Stomach (tissue), 9 donors: ENCODE measurements around the gene EML4. TPM values are rescaled to one million over a fixed set of nuclear protein-coding genes. Genes with fewer than 3 reads are reported as not detected.

Experiments
- DNase-seq, 2 donors: peaks; one replicate each; pipeline versions ENCODE4 v3.0.0 to v3.0.0-alpha.2; 2013 to 2019
- H3K27ac ChIP-seq, 5 donors: fragments of 200-600 bp in 4 of 5; sonication (generic) in 4 of 5; one replicate each; pipeline ENCODE4 v1.5.1; 2013 to 2019; ENCODE audit warnings: mild to moderate bottlenecking in 1 of 5, moderate library complexity in 1 of 5
- H3K27me3 ChIP-seq, 3 donors: fragments of 200-600 bp; sonication (generic); one replicate each; pipeline ENCODE4 v1.5.1; 2017 to 2019; ENCODE audit warnings: mixed run types in 1 of 3
- H3K36me3 ChIP-seq, 4 donors: fragments of 200-600 bp; sonication (generic); 1 replicate in 3 of 4; 2 replicates in 1 of 4; pipeline ENCODE4 v1.5.1; 2016 to 2019
- H3K4me1 ChIP-seq, 4 donors: fragments of 200-600 bp; sonication (generic); one replicate each; pipeline ENCODE4 v1.5.1; 2016 to 2019
- H3K4me3 ChIP-seq, 4 donors: fragments of 200-600 bp; sonication (generic) in 3 of 4; one replicate each; pipeline ENCODE4 v1.5.1; 2016 to 2019; ENCODE audit warnings: mild to moderate bottlenecking in 1 of 4
- H3K9me3 ChIP-seq, 4 donors: fragments of 200-600 bp; sonication (generic); one replicate each; pipeline ENCODE4 v1.5.1; 2016 to 2019
- CTCF ChIP-seq, 7 experiments: fragments of 450-650 bp in 4 of 7; fragments of 200-600 bp in 3 of 7; sonication (generic) in 3 of 7; IDR thresholded peaks; one replicate each; pipeline ENCODE4 v1.5.1; 2016 to 2019; ENCODE audit warnings: antibody characterized with exemption in 7 of 7, control low read depth in 2 of 7, mild to moderate bottlenecking in 1 of 7
- EP300 ChIP-seq: sonication (generic); formaldehyde crosslinking; IDR thresholded peaks from one replicate; pipeline ENCODE4 v1.6.1; 2017; ENCODE audit warnings: antibody characterized with exemption
- POLR2A ChIP-seq, 4 donors: fragments of 450-650 bp; IDR thresholded peaks; one replicate each; pipeline ENCODE4 v1.6.1; 2016; ENCODE audit warnings: antibody characterized with exemption in 4 of 4, control low read depth in 2 of 4, mild to moderate bottlenecking in 1 of 4, moderate library complexity in 1 of 4
- POLR2AphosphoS5 ChIP-seq, 3 donors: sonication (generic); formaldehyde crosslinking; IDR thresholded peaks; one replicate each; pipeline ENCODE4 v1.6.1; 2016; ENCODE audit warnings: antibody characterized with exemption in 3 of 3
- WGBS, 5 donors: extraction: QIAGEN DNeasy Blood & Tissue Kit in 3 of 5; methylation state at CpG; one replicate each; pipeline versions ENCODE4 v1.1.5 to v1.1.7; 2013 to 2018; 5-methylcytosine and 5-hydroxymethylcytosine counted together
- intact Hi-C: fragments of 100-400 bp; cut with DNase I; formaldehyde crosslinking; loops from one replicate; pipeline ENCODE4 v1.15.1; 2023; ENCODE audit warnings: low total_unique reads
- polyA plus RNA-seq, 3 donors: library from polyadenylated mRNA; stranded (reverse); fragments of 200-250 nt; gene quantifications; one replicate each; pipeline ENCODE4 v1.2.3, GENCODE V29; 2013
- total RNA-seq, 5 donors: library from RNA; depleted of rRNA; stranded (reverse); fragments of >200 nt; gene quantifications; one replicate each; pipeline versions ENCODE4 v1.1.0 to v1.2.3, GENCODE V29; 2014 to 2016
- donor health status: healthy with polysubstance abuse.
- donor health status: Bipolar disorder and iron deficiency.
- donor health status: healthy.

Gene EML4
- total and polyA plus RNA-seq, 8 donors = 10.2 to 292 (median 28.6) TPM

GRCh38 chr2:42223067-42223854 is 54.1 kb downstream of the EML4 start:
- no peaks in the 10 kb centered on the region for H3K27me3 ChIP-seq
- TF ChIP-seq EP300 = no peak
- TF ChIP-seq CTCF (IDR thresholded peaks at IDR 0.05) = no peak
- no peak for TF ChIP-seq POLR2AphosphoS5 (IDR thresholded peaks at IDR 0.05)
- TF ChIP-seq POLR2A (IDR thresholded peaks at IDR 0.05) = no peak
- WGBS, 5 donors = 75 to 79% (median 78%) methylated on average over 4 of the region's 4 CpGs
- no peak for DNase-seq
- intact Hi-C loops = no loop called here
- H3K9me3 ChIP-seq = no peaks in the 10 kb centered on the region
- H3K4me3 ChIP-seq = no peak overlapping the region
- H3K36me3 ChIP-seq = no peaks in the 10 kb centered on the region
- no peak overlapping the region for H3K27ac ChIP-seq
- peaks cover 0 to 60% (median 21%) of the 10 kb centered on the region in 4 donors for H3K4me1 ChIP-seq

DNA sequence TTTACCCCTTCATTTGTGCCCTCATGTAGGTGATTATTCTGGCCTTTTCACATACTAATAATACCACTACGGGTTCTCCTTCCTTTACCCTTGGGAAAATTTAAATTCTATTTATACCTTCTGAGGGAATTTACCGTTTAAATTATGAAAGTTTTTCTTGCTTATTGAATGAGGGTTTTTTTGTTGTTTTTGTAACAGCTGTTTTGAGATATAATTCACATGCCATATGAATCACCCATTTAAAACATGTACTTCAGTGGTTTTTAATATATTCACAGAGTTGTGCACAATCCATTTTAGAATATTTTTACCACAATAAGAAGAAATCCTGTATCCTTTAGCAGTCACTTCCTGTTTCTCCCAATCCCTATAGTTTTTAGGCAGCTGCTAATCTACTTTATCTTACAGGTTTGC is 54.7 kb downstream of the EML4 start:
- 35 to 49% (median 39%) methylated on average over 2 of the region's 2 CpGs for WGBS, 5 donors
- Histone ChIP-seq H3K4me3 (no peak overlapping the region), H3K9me3 (no peaks in the 10 kb centered on the region), H3K36me3 (no peaks in the 10 kb centered on the region), H3K27ac (no peak overlapping the region), H3K27me3 (no peaks in the 10 kb centered on the region), H3K4me1 (peaks cover 0 to 58% (median 21%) of the 10 kb centered on the region in 4 donors)
- DNase-seq = no peak
- intact Hi-C loops = no loop called here
- TF ChIP-seq POLR2A (IDR thresholded peaks at IDR 0.05) (no peak), POLR2AphosphoS5 (IDR thresholded peaks at IDR 0.05) (no peak), CTCF (IDR thresholded peaks at IDR 0.05) (no peak), EP300 (no peak)

GRCh38 chr2:42224422-42225067 is 55.4 kb downstream of the EML4 start:
- no peaks in the 10 kb centered on the region for H3K36me3 ChIP-seq
- H3K27ac ChIP-seq = no peak overlapping the region
- intact Hi-C loops = no loop called here
- WGBS, 5 donors = 65 to 72% (median 68%) methylated on average over 4 of the region's 4 CpGs
- no peak overlapping the region for H3K4me3 ChIP-seq
- peaks cover 0 to 55% (median 21%) of the 10 kb centered on the region in 4 donors for H3K4me1 ChIP-seq
- no peak for DNase-seq
- no peaks in the 10 kb centered on the region for H3K9me3 ChIP-seq
- TF ChIP-seq POLR2A (IDR thresholded peaks at IDR 0.05) = no peak
- TF ChIP-seq CTCF (IDR thresholded peaks at IDR 0.05) = no peak
- no peak for TF ChIP-seq EP300
- no peak for TF ChIP-seq POLR2AphosphoS5 (IDR thresholded peaks at IDR 0.05)
- H3K27me3 ChIP-seq = no peaks in the 10 kb centered on the region

DNA sequence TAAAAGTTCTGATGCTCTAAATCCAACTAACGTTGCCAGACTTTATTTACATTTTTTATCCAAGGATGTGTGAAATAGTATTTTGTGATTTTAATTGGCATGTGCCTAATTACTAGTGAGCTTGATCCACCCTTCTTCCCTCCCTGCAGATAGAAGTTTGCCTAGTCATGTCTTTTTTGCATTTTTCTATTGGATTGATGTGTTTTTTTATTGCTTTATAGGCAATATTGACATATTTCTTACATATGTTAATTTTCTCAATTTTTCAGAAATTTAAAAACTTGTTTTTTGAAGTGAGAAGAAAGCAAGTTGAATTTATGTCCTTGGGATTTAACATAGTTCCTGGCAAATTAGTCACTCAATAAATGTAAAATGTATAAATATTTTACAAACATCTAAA is 56.4 kb downstream of the EML4 start:
- Histone ChIP-seq H3K4me1 (peaks cover 0 to 49% (median 20%) of the 10 kb centered on the region in 4 donors), H3K36me3 (no peaks in the 10 kb centered on the region), H3K27me3 (no peaks in the 10 kb centered on the region), H3K27ac (no peak overlapping the region), H3K9me3 (no peaks in the 10 kb centered on the region), H3K4me3 (no peak overlapping the region)
- TF ChIP-seq POLR2A (IDR thresholded peaks at IDR 0.05) = no peak
- 69 to 87% (median 82%) methylated on average over 1 of the region's 1 CpG for WGBS, 5 donors
- DNase-seq = no peak
- intact Hi-C loops = no loop called here
